Stimulated activated naive CD8-positive, alpha-beta T cell treated with anti-CD3 and anti-CD28 coated beads, Interleukin-15, Interleukin-2, amounts not matched to agents 100 U/mL and 50 U/mL, for 24 hours (primary cell): ENCODE data around the gene RPL11.
"Not testable (repeated sequence)": the region's sequence is repeated elsewhere in the genome, so short reads cannot be mapped to it uniquely, and the experiment has no call there.

Experiments
- ATAC-seq: fragments of 150-1000 bp; cut with Tn5 transposase; one replicate; pipeline ENCODE4 v1.10.0; 2021
- DNase-seq: peaks from one replicate; pipeline ENCODE4 v3.0.0; 2021

The RPL11 gene

DNA sequence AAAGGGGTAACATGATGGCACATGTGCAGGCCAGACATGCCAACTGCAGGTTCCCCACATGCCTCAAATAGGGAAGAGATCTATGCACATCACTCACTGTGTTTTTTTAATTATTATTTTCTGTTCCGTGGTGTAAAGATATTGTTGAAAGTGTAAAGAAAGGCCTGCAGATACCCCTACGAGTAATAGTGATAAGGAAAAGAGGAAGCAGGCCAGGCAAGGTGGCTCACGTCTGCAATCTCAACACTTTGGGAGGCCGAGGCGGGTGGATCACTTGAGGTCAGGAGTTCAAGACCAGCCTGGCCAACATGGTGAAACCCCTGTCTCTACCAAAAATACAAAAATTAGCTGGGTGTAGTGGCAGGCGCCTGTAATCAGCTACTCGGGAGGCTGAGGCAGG is 6.4 kb upstream of the RPL11 start:
- DNase-seq, ATAC-seq: not testable (repeated sequence)

DNA sequence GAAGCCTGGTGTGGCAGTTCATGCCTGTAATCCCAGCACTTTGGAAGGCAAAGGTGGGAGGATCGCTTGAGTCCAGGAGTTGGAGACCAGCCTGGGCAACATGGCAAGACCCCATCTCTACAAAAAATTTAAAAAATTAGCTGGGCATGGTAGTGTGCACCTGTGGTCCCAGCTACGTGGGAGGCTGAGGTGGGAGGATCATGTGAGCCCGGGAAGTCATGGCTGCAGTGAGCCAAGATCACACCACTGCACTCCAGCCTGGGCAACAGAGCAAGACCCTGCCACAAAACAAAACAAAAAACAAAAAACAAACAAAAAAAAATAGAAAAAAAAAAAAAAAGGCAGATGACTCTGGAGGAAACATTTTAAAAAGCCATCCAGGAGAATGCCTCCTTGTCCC is 3.9 kb upstream of the RPL11 start:
- not testable (repeated sequence) for ATAC-seq, DNase-seq

DNA sequence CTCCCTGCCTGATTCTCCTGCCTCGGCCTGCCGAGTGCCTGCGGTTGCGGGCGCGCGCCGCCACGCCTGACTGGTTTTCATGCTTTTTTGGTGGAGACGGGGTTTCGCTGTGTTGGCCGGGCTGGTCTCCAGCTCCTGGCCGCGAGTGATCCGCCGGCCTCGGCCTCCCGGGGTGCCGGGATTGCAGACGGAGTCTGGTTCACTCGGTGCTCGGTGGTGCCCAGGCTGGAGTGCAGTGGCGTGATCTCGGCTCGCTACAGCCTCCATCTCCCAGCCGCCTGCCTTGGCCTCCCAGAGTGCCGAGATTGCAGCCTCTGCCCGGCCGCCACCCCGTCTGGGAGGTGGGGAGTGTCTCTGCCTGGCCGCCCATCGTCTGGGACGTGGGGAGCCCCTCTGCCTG is 3.3 kb upstream of the RPL11 start:
- not testable (repeated sequence) for DNase-seq, ATAC-seq

DNA sequence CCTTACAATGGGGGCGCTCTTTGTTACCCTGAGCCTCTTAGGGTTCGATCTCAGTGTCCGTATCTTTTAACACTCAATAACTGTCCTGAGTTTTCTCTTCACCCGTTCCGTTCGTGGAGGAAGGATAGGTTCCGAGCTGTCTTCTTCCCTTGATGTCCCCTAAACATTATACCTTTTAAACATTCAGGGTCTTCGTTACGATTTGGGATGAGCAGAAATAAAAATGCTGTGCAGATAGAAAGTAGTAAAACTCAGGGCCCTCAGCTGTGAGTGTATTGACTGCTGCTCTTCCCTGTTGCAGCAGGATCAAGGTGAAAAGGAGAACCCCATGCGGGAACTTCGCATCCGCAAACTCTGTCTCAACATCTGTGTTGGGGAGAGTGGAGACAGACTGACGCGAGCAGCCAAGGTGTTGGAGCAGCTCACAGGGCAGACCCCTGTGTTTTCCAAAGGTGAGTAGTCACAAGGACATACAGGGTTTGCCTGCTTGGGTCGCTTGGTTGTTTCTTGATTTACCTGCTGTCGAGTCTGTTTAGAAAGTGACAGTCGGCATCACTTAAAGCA is 784 bp downstream of the RPL11 start:
- DNase-seq (no peak), ATAC-seq (no peak)

DNA sequence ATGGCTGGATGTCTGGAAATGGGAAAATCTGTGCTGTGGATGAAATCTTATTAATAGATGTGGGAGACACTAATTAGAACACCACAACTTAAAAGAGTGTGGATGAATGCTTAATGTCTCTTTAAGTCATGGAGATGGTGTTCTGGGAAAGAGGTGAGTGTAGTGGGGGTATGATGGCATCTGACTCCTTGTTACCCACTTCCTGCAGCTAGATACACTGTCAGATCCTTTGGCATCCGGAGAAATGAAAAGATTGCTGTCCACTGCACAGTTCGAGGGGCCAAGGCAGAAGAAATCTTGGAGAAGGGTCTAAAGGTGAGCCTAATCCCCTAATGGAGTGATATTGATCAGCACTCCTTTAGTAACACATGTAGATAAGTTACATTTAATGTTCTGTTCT is 2.0 kb downstream of the RPL11 start:
- no peak for ATAC-seq
- DNase-seq: no peak

DNA sequence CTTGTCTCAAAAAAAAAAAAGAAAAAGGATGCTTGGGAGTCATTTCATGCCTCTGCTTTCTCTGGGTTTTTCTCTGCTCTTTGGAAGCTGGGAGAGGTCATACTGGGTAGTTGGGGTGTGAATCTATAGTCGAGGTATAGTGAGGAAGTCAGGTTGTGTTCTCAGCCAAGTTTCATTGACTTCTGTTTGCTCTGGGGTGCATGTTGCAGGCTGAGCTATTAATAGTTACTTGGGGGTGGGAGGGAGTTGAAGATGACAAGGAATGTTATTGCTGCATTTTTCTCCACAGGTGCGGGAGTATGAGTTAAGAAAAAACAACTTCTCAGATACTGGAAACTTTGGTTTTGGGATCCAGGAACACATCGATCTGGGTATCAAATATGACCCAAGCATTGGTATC is 2.8 kb downstream of the RPL11 start:
- no peak for DNase-seq
- ATAC-seq: no peak

- DNase-seq (no peak), ATAC-seq (no peak)
These were observed 4.1 kb downstream of the RPL11 start for GRCh38 chr1:23695667-23696066.

DNA sequence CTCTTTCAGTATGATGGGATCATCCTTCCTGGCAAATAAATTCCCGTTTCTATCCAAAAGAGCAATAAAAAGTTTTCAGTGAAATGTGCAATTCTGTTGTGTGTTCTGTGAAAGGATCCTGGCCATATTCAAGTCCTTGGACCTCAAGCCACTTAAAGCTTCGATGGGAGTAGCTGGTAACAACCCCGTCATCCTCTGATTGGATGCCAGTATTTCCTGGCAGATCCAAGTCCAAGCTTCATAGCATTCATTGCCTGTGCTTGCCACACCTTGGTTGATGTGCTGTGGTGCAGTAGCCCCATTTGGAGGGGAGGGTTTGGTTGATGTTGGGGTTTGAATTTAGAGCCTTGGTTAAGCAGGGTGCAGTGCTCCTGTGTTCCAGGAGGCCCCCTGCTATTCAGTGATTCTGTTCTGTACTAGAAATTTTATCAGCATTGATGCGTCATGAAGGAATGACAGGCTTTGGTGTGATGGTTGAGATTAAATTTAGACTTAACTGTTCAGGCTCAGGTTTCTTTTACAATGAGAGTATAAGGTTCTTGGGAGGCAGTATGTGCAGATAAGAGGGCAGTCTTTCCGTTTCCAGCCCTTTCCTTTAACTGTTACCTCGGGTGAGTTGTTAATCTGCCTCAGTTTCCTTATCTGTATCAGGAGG is 4.9 kb downstream of the RPL11 start:
- DNase-seq: no peak
- ATAC-seq: no peak

DNA sequence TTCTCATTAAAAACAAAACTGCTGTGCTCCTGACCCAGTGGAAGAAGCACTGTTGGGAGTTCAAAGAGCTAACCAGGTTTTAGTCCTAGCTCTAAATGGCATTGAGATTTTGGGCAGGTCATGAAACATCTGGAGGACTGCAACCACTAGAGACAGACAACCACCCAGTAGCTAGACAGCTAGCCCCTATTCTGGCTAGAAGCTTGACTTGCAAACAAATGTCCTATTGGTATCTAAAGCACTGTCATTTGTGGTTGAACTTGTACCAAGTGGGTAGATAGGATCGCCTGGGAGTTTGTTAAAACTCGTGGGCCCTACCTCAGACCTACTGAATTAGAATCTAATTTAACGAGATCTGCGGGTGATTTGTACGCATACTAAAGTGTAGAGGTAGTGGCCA is 6.9 kb downstream of the RPL11 start:
- no peak for ATAC-seq
- DNase-seq: no peak

- peak; percentile 41 for DNase-seq
- ATAC-seq: peak; percentile 90
These were observed 7.9 kb downstream of the RPL11 start for GRCh38 chr1:23699280-23700179.

DNA sequence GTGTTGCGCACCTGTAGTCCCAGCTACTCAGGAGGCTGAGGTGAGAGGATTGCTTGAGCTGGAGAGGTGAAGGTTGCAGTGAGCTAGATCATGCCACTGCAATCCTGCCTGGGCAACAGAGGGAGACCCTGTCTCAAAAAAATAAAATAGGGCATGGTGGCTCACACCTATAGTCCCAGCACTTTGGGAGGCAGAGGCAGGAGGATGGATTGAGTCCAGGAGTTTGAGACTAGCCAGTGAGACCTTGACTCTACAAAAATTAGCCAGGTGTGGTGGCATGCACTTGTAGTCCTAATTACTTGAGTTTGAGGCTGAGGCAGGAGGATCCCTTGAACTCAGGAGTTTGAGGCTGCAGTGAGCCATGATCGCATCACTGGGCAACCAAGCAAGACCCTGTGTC is 9.7 kb downstream of the RPL11 start:
- DNase-seq (no peak), ATAC-seq (no peak)

DNA sequence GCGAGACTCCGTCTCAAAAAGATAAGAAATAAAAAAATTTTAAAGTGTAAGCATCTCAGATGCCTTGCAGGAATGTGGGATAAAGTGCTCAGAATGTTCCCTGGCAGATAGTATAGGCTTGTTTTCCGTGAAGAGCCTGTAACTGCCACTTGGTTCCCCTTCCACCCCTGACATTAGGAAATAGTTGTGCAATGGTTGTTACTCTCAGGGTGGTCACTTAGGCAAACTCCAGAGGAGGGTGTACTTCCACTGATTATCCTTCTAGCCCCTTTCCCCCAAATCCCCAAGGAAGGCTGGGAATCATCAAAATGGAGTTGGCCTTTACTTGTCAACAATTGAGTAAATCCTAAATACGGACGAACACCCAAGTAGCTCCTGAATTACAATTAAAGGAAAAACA is 10.4 kb downstream of the RPL11 start:
- ATAC-seq: no peak
- no peak for DNase-seq

DNA sequence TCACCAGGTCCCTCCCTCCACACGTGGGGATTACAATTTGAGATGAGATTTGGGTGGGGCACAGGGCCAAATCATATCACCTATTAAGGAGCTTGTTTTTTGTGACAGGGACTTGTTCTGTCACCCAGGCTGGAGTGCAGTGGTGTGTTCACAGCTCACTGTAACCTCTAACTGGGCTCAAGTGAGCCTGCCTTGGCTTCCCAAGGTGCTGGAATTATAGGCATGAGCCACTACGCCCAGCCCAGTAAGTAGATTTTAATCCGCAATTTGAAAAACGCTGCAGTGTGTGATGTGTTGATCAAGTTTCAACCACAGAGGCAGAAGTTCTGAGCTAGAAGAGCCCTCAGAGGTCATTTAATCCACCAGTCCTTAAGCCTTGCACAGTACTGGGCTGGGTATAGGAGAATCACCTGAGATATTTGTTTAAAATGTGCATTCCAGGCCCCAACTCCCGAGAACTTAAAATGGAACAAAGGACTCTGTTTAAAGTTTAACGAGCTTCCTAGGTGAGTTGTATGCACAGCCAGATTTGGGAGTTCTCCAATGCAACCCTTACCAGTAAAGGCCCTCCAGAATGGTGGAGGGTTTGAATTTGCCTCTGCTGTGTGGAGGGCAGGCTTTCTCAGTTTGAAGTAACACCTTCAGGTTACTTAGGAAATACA is 13.4 kb downstream of the RPL11 start:
- DNase-seq (no peak), ATAC-seq (no peak)

DNA sequence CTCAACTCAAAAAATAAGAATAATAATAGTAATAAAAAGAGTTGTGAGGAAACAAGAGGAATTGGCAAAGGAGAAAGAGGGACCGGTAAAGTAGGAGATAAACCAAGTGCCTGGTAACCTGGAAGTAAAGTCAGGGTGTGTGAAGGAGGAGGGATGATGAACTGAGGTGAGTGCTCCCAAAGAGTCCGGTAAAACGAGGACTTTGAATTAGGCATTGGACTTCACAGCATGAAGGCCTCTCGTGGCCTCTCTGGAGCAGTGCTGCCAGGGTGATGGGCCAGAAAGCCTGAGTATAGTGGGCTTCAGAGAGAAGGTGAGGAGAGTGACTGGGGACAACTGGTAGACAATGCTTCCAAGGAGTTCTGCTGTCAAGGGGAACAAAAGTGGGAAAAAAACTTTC is 17.6 kb downstream of the RPL11 start:
- no peak for DNase-seq
- no peak for ATAC-seq

- ATAC-seq (no peak), DNase-seq (no peak)
These were observed 26.9 kb downstream of the RPL11 start for GRCh38 chr1:23718482-23718881.

- DNase-seq: no peak
- no peak for ATAC-seq
These were observed 27.7 kb downstream of the RPL11 start for GRCh38 chr1:23719162-23719820.

GRCh38 chr1:23720256-23720995 is 28.8 kb downstream of the RPL11 start:
- DNase-seq (peak; percentile 32), ATAC-seq (peak; percentile 88)

GRCh38 chr1:23722652-23723051 is 31.0 kb downstream of the RPL11 start:
- DNase-seq (no peak), ATAC-seq (no peak)

- DNase-seq (no peak), ATAC-seq (no peak)
These were observed 35.1 kb downstream of the RPL11 start for GRCh38 chr1:23726686-23727085.

DNA sequence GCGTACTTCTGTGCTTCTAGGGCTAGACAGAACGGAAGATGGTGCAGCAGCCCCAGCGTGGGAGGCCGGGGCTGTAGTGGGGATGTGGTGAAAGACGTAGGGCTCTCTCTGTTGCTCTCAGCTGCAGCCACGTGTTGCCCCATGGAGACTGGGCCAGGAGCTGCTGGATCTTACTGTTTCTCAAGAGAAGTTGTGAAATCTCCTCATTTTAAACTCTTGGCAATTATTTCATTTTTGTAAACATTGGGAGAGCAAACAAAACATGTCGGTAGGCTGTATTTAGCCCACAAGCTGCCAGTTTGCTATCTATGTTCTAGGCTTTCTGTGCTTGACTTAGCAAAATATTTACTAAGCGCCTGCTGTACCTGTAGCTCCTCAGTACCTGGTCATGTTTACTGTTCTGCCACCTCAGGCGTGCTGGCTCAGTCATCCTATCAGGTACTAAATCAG is 35.8 kb downstream of the RPL11 start:
- DNase-seq: no peak
- no peak for ATAC-seq
